HG02943 (cell line): ENCODE measurements around the gene TFAP2D.
A peak's percentile ranks its signal among the peaks of the same experiment; 100 is the strongest.

Experiments used
- ATAC-seq: cut with Tn5 transposase; IDR thresholded peaks from one replicate; pipeline ENCODE4 v1.9.1; 2021; ENCODE audit warnings: mild to moderate bottlenecking, low read depth, moderate library complexity; ENCODE audit not compliant: unreplicated experiment

The TFAP2D gene

GRCh38 chr6:50713226-50713625, at the start of gene TFAP2D:
Gene TFAP2D (plus strand): TSS chr6:50713526. CDS start chr6:50714056, 530 bp downstream.
- ATAC-seq: no peak

GRCh38 chr6:50663806-50664205, 49.5 kb upstream of the TFAP2D start:
- no peak for ATAC-seq

- ATAC-seq: no peak
These were observed 47.2 kb upstream of the TFAP2D start for GRCh38 chr6:50666089-50666488.

- peak; percentile 94 for ATAC-seq
These were observed 32.0 kb upstream of the TFAP2D start for GRCh38 chr6:50681213-50681824.

- ATAC-seq: no peak
These were observed 24.1 kb upstream of the TFAP2D start for GRCh38 chr6:50689210-50689609.

- no peak for ATAC-seq
These were observed 21.4 kb upstream of the TFAP2D start for GRCh38 chr6:50691814-50692495.

GRCh38 chr6:50698546-50698945, 14.8 kb upstream of the TFAP2D start:
- ATAC-seq: no peak

GRCh38 chr6:50699051-50699775, 14.1 kb upstream of the TFAP2D start:
- ATAC-seq: no peak

- no peak for ATAC-seq
These were observed 6.8 kb upstream of the TFAP2D start for GRCh38 chr6:50706575-50706974.

GRCh38 chr6:50707191-50707590, 6.1 kb upstream of the TFAP2D start:
- no peak for ATAC-seq

GRCh38 chr6:50707652-50708300, 5.5 kb upstream of the TFAP2D start:
- no peak for ATAC-seq

GRCh38 chr6:50708664-50709365, 4.5 kb upstream of the TFAP2D start:
- ATAC-seq: no peak

- ATAC-seq: no peak
These were observed 4.0 kb upstream of the TFAP2D start for GRCh38 chr6:50709366-50709734.

- no peak for ATAC-seq
These were observed 1.6 kb upstream of the TFAP2D start for GRCh38 chr6:50711686-50712085.

GRCh38 chr6:50712291-50712690, 1.0 kb upstream of the TFAP2D start:
- ATAC-seq: no peak

- ATAC-seq: no peak
These were observed 706 bp downstream of the TFAP2D start for GRCh38 chr6:50713977-50714486.

GRCh38 chr6:50714487-50715379, 1.4 kb downstream of the TFAP2D start:
- ATAC-seq: no peak

- ATAC-seq: no peak
These were observed 3.7 kb downstream of the TFAP2D start for GRCh38 chr6:50716899-50717509.
